Common myeloid progenitor, CD34-positive (primary cell): ENCODE measurements around the gene PCDHGA6.
"Not testable (repeated sequence)": the region's sequence is repeated elsewhere in the genome, so short reads cannot be mapped to it uniquely, and the experiment has no call there.

ENCODE experiments used
- CTCF ChIA-PET: fragments of 350-600 bp; sonication (Branson Sonifier 250); formaldehyde crosslinking; loops from one replicate; lab custom pipeline; 2021; ENCODE audit warnings: antibody characterized with exemption; lab: Charles Lee
- POLR2A ChIA-PET: fragments of 350-600 bp; sonication (Branson Sonifier 250); formaldehyde crosslinking; loops from one replicate; lab custom pipeline; 2021; ENCODE audit warnings: antibody characterized with exemption; lab: Charles Lee
- DNase-seq, 3 donors: peaks; one replicate each; pipeline versions ENCODE4 v3.0.0 to v3.0.0-alpha.2; 2013
- H3K27ac ChIP-seq, 2 experiments: 1 replicate in 1 of 2; 2 replicates in 1 of 2; pipeline ENCODE4 v1.7.0; 2013; ENCODE audit warnings: inconsistent platforms in 2 of 2, low read length in 2 of 2, mild to moderate bottlenecking in 2 of 2, low read depth in 1 of 2, moderate library complexity in 1 of 2; ENCODE audit not compliant: severe bottlenecking in 2 of 2, insufficient read depth in 1 of 2, poor library complexity in 1 of 2
- H3K27me3 ChIP-seq, 5 experiments: replicated peaks in 2 of 5; 1 replicate in 3 of 5; 2 replicates in 2 of 5; pipeline versions ENCODE4 v1.6.1 to v1.7.0; 2013; ENCODE audit warnings: low read length in 4 of 5, mild to moderate bottlenecking in 2 of 5, moderate library complexity in 2 of 5, inconsistent platforms in 1 of 5; ENCODE audit not compliant: insufficient read depth in 5 of 5, control insufficient read depth in 4 of 5
- H3K36me3 ChIP-seq, 4 experiments: 1 replicate in 2 of 4; 2 replicates in 2 of 4; pipeline versions ENCODE4 v1.6.1 to v1.7.0; 2013; ENCODE audit warnings: low read length in 3 of 4, control low read depth in 1 of 4, mild to moderate bottlenecking in 1 of 4; ENCODE audit not compliant: control insufficient read depth in 4 of 4, insufficient read depth in 4 of 4
- H3K4me1 ChIP-seq, 4 experiments: 1 replicate in 3 of 4; 2 replicates in 1 of 4; pipeline versions ENCODE4 v1.6.1 to v1.7.1; 2013; ENCODE audit warnings: low read length in 3 of 4, mild to moderate bottlenecking in 3 of 4, control low read depth in 1 of 4, inconsistent platforms in 1 of 4, moderate library complexity in 1 of 4; ENCODE audit not compliant: control insufficient read depth in 4 of 4, insufficient read depth in 4 of 4; ENCODE audit errors: control extremely low read depth in 1 of 4
- H3K4me3 ChIP-seq, 7 experiments: 1 replicate in 4 of 7; 2 replicates in 3 of 7; pipeline versions ENCODE4 v1.5.1 to v1.7.0; 2013; ENCODE audit warnings: mild to moderate bottlenecking in 7 of 7, low read length in 6 of 7, moderate library complexity in 6 of 7, inconsistent platforms in 2 of 7, low read depth in 2 of 7, control low read depth in 1 of 7; ENCODE audit not compliant: insufficient read depth in 4 of 7, control insufficient read depth in 1 of 7; ENCODE audit errors: extremely low read depth in 1 of 7
- H3K9me3 ChIP-seq, 5 experiments: 1 replicate in 4 of 5; 2 replicates in 1 of 5; pipeline versions ENCODE4 v1.6.1 to v1.7.1; 2013; ENCODE audit warnings: low read length in 4 of 5, mild to moderate bottlenecking in 2 of 5, inconsistent platforms in 1 of 5, low read depth in 1 of 5, moderate library complexity in 1 of 5; ENCODE audit not compliant: control insufficient read depth in 4 of 5, insufficient read depth in 2 of 5; ENCODE audit errors: control extremely low read depth in 1 of 5
- WGBS: methylation state at CpG from one replicate; pipeline ENCODE4 v1.1.5; 2013; ENCODE audit not compliant: insufficient coverage; 5-methylcytosine and 5-hydroxymethylcytosine counted together

Gene PCDHGA6

GRCh38 chr5:141412854-141413539, 39.3 kb downstream of the PCDHGA6 start, which contains the start of gene PCDHGA10:
Gene PCDHGA10 (plus strand): TSS chr5:141412987. CDS start chr5:141413176, 189 bp downstream.
- Histone ChIP-seq H3K27ac (no peak within 1 kb of the TSS), H3K4me3 (peak within 1 kb of the TSS; percentile 27 to 84 (median 68)), H3K27me3 (peaks cover 24 to 85% (median 38%) of the 10 kb centered on the region in 5 experiments), H3K9me3 (peaks cover 5 to 41% (median 32%) of the 10 kb centered on the region in 5 experiments), H3K4me1 (peaks cover 0 to 15% (median 10%) of the 10 kb centered on the region in 4 experiments), H3K36me3 (peaks cover 0 to 4% (median 0%) of the 10 kb centered on the region in 4 experiments)
- POLR2A ChIA-PET, result no interaction called here
- WGBS, result 12% methylated on average over 19 of the region's 31 CpGs
- CTCF ChIA-PET, result interaction anchor here (0.6 to 7.4 kb wide), 26 partner anchors 8 to 154 kb away, joined by 3 to 77 read pairs (median 4); partner anchors contain the start of genes PCDHGA11, PCDHGA12, PCDHGA2 and PCDHGB3
- peak; percentile 64 to 87 (median 87) for DNase-seq

GRCh38 chr5:141413540-141414069, 39.9 kb downstream of the PCDHGA6 start:
- peaks cover 0 to 4% (median 0%) of the 10 kb centered on the region in 4 experiments for H3K36me3 ChIP-seq
- peak overlapping the region in 6 of 7 experiments; percentile 43 to 84 (median 62) for H3K4me3 ChIP-seq
- DNase-seq, result no peak
- H3K27ac ChIP-seq, result no peak overlapping the region
- peaks cover 27 to 85% (median 34%) of the 10 kb centered on the region in 5 experiments for H3K27me3 ChIP-seq
- H3K4me1 ChIP-seq, result peaks cover 0 to 15% (median 10%) of the 10 kb centered on the region in 4 experiments
- POLR2A ChIA-PET, result no interaction called here
- H3K9me3 ChIP-seq, result peaks cover 5 to 40% (median 31%) of the 10 kb centered on the region in 5 experiments
- CTCF ChIA-PET, result interaction anchor here (0.9 to 7.4 kb wide), 24 partner anchors 7 to 153 kb away, joined by 3 to 77 read pairs (median 5); partner anchors contain the start of genes PCDHGA11, PCDHGA12, PCDHGB3 and PCDHGB4
- WGBS, result 15% methylated on average over 22 of the region's 25 CpGs

- Histone ChIP-seq H3K27me3 (peaks cover 26 to 85% (median 30%) of the 10 kb centered on the region in 5 experiments), H3K4me1 (peaks cover 0 to 21% (median 10%) of the 10 kb centered on the region in 4 experiments), H3K4me3 (peak overlapping the region in 1 of 7 experiments; percentile 3), H3K9me3 (peaks cover 1 to 40% (median 31%) of the 10 kb centered on the region in 5 experiments)
- DNase-seq, POLR2A ChIA-PET, H3K36me3 ChIP-seq, H3K27ac ChIP-seq: not testable (repeated sequence)
- CTCF ChIA-PET, result interaction anchor here (1.1 to 7.4 kb wide), 10 partner anchors 15 to 152 kb away, joined by 3 to 77 read pairs (median 14); partner anchors contain the start of genes PCDHGA12, PCDHGB4 and PCDHGB5
- 28% methylated on average over 32 of the region's 46 CpGs for WGBS
Measured at GRCh38 chr5:141414548-141415274, 41.0 kb downstream of the PCDHGA6 start.

- DNase-seq, result peak in 2 of 3 donors; percentile 39 to 62
- peaks cover 24 to 83% (median 31%) of the 10 kb centered on the region in 5 experiments for H3K27me3 ChIP-seq
- H3K36me3 ChIP-seq, POLR2A ChIA-PET, H3K27ac ChIP-seq: not testable (repeated sequence)
- CTCF ChIA-PET, result interaction anchor here (3.2 to 7.4 kb wide), 4 partner anchors 108 to 148 kb away, joined by 9 to 77 read pairs (median 48); no protein-coding TSS in a partner anchor
- H3K9me3 ChIP-seq, result peaks cover 1 to 38% (median 29%) of the 10 kb centered on the region in 5 experiments
- peaks cover 0 to 21% (median 10%) of the 10 kb centered on the region in 4 experiments for H3K4me1 ChIP-seq
- peak overlapping the region in 3 of 7 experiments; percentile 3 to 26 (median 16) for H3K4me3 ChIP-seq
- WGBS, result 12% methylated on average over 11 of the region's 24 CpGs
Measured at GRCh38 chr5:141415275-141415618, 41.6 kb downstream of the PCDHGA6 start.

GRCh38 chr5:141417494-141418172, 43.9 kb downstream of the PCDHGA6 start, which contains the start of gene PCDHGB7:
Gene PCDHGB7 (plus strand): TSS chr5:141417677. CDS start chr5:141417860, 183 bp downstream.
- H3K27me3 ChIP-seq, result peaks cover 35 to 90% (median 41%) of the 10 kb centered on the region in 5 experiments
- POLR2A ChIA-PET, H3K36me3 ChIP-seq, H3K27ac ChIP-seq: not testable (repeated sequence)
- CTCF ChIA-PET, result interaction anchor here (0.6 to 7.4 kb wide), 17 partner anchors 12 to 192 kb away, joined by 3 to 77 read pairs (median 6); partner anchors contain the start of genes PCDHGA12, PCDHGA9, PCDHGC5 and TAF7
- H3K4me1 ChIP-seq, result peaks cover 0 to 27% (median 18%) of the 10 kb centered on the region in 4 experiments
- WGBS, result 1% methylated on average over 27 of the region's 47 CpGs
- peak; percentile 82 to 88 (median 88) for DNase-seq
- H3K4me3 ChIP-seq, result peak within 1 kb of the TSS; percentile 44 to 80 (median 60)
- peaks cover 0 to 52% (median 39%) of the 10 kb centered on the region in 5 experiments for H3K9me3 ChIP-seq
